GM19043 (cell line): Measurements from ENCODE around the gene PARVB.

Source experiments
- ATAC-seq: cut with Tn5 transposase; IDR thresholded peaks from one replicate; pipeline ENCODE4 v1.9.1; 2021; ENCODE audit warnings: low read depth; ENCODE audit not compliant: unreplicated experiment

The PARVB gene

GRCh38 chr22:44192816-44193534, 168.9 kb downstream of the PARVB start:
- ATAC-seq = no peak

- ATAC-seq = no peak
These were observed 169.4 kb downstream of the PARVB start for GRCh38 chr22:44193535-44193891.

DNA sequence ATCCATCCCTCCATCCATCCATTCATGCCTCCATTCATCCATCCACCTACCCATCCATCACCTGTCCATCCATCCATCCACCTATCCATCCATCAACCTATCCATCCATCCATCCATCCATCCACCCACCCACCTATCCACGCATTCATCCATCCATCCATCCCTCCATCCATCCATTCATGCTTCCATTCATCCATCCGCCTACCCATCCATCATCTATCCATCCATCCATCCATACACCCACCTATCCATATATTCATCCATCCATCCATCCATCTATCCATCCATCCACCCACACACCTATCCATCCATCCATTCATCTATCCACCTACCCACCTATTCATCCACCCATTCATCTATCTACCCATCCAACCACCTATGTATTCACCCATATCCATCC, 170.5 kb downstream of the PARVB start:
- no peak for ATAC-seq

- no peak for ATAC-seq
These were observed 171.2 kb downstream of the PARVB start for GRCh38 chr22:44195189-44195871.

DNA sequence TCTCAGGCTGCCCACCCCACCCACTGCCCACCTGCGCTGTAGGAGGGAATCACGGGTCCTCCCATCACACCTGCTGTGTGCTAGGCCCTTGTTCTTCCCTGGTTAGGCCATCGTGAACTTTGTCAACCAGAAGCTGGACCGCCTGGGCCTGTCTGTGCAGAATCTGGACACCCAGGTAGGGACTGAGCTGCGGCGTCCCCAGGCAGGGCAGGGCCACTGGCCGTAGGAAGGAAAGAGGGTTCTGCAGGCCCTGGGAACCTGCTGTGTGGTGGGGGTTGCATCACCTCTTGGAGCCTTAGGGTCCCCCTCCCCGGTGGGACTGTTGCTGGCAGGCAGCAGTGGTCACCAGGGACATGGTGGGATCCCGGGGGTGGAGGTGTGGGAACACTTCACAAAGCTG, 172.1 kb downstream of the PARVB start:
- no peak for ATAC-seq

GRCh38 chr22:44196731-44197131, 172.6 kb downstream of the PARVB start:
- no peak for ATAC-seq

- ATAC-seq = no peak
These were observed 173.2 kb downstream of the PARVB start for GRCh38 chr22:44197271-44197670.

DNA sequence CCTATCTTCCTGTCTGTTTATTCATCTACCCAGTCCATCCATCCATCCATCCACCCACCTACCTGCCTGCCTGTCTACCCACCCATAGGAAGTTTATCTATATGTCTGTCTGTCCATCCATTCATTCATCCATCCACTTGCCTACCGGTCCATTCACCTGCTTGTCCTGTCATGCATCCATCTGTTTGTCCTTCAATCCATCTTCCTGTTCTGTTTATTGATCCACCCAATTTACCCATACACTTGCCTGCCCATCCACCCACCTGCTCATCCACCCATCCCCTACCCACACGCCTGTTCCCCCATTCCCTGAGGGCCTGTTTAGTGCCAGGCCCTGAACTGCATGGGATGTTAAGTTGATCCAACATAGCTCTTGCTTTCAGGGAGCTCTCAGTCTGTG, 175.1 kb downstream of the PARVB start:
- no peak for ATAC-seq

DNA sequence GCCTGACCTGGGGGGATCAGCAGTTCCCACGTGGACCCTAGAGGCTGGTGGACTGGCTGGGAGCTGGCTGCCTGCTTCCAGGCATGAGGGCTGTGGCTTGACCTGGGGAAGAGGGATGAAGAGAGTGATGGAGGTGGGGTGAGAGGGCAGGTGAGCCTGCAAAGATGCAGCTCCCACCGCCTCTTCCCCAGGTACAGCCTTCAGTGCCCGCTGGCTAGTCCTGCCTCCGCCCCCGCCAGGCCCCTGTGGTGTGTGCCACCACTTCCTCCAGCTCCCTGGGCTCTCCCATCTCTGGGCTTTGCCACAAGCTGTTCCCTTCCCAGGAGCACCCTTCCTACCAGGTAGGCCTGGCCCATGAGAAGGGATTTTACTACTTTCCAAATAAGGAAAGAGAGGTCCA, 175.8 kb downstream of the PARVB start:
- ATAC-seq = no peak

- no peak for ATAC-seq
These were observed 176.3 kb downstream of the PARVB start for GRCh38 chr22:44200451-44200850.

DNA sequence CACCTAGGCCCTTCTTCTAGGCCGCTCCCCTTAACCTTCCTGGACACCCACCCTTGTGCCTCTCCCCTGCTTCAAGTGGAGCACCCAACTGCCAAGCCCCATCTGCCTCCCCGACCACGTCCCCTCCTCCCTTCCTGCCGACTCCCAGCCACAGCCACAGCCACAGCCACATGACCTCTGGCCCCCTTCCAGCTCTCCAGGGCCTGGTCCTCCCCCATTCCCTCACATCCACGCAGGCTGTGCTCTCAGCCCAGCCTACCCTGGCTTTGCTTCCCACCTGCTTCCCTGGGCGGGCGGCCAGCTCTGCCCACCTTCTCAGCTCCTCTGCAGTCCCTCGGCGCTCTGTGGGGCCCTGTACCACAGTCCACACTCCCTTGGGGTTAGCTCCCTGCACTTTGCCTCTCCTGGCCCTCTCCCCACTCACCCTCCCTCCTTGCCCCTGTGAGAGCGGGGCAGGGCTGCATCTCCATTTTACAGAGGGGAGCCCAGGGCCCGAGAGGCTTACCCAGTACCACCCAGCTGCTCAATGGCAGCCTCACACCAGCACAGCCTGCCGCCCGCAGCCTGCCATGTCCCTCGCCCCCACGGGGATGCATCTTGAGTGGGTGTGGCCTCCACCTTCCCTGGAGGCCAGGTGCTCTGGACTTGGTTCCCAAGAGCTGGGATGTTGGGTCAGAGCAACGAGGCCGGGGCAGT, 176.9 kb downstream of the PARVB start:
- no peak for ATAC-seq

DNA sequence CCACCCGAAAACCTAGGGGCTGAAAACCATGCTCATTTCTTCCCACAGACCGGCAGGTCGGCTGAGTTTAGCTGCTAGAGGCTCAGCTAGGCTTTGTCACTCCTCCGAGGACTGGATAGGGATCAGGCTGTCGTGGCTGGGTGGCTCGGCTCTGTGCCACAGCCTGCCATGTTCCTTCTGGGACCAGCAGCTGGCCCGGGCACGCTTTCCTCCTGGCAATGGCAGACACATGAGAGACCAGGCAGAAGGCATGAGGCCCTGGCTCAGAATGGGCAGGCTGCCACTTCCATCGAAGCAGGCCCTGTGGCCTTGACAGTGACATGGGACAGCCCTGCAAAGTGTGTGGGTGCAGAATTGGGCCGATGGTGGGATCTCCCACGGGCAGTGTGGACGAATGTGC, 177.6 kb downstream of the PARVB start:
- ATAC-seq = no peak

- ATAC-seq = no peak
These were observed 178.2 kb downstream of the PARVB start for GRCh38 chr22:44202261-44202789.

DNA sequence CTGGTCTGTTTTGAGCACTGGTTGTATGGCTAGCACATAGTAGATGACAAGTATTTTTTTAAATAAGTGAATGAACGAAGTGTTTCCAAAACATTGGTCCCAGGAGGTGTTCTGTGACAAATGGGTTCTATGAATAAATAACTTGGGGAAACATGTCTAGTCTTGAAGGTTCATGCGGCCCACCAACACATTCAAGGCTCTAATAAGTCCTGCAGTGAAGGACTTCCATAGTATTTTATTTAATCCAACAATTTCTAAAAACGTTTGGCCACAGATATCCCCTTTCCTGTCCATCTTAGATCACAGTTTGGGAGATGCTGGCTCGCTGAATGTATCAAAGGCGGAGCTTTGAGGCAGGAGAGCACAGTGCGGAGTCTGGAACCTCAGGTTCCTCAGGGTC, 179.1 kb downstream of the PARVB start:
- ATAC-seq = no peak

- ATAC-seq = no peak
These were observed 180.8 kb downstream of the PARVB start for GRCh38 chr22:44204739-44205515.

DNA sequence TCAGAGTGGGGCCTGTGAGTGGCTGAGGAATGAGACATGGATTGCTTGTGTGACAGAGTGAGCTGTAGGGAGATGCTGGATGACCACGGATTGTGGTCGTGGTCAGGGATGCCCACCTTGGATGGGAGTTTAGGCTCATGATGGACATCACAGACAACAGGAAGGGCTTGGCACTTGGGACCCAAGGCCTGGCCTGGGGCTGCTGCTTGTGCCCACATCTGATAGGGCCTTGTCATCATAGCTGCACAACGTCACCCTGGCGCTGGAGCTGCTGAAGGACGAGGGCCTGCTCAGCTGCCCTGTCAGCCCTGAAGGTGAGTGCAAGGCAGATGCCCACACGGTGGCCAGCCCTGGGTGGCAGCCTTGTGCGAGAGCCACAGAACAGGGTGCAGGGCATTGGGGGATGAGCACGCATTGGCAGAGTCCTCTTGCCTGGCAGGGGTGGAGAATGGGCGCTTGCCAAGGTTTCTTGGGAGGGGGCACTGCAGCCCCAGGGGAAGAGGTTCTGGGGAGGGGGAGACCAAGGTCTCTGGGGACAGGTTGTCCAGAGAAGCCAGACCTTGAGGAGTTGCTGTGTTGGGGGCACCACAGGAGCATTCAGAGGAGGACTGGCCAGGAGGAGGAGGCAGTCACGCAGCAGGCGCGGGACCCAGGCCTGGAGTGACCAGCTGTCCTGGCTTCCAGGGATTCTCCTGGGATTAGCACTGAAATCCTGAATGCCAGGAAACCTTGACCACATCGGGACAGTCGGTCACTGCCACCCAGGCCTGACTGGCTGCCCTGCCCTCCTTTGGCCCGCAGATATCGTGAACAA, 181.6 kb downstream of the PARVB start:
- no peak for ATAC-seq

DNA sequence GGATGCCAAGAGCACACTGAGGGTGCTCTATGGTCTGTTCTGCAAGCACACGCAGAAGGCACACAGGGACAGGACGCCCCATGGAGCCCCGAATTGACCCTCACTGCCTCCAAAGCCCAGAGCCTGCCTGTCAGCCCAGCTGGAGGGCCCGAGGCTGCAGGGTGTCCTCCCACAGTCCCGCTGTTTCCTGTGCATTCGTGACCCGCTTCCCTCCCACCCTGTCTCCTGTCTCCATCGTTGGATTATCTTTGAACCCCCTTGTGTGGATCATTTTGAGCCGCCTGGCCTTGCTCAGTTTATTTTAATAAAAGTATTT, 182.2 kb downstream of the PARVB start:
- ATAC-seq = no peak

DNA sequence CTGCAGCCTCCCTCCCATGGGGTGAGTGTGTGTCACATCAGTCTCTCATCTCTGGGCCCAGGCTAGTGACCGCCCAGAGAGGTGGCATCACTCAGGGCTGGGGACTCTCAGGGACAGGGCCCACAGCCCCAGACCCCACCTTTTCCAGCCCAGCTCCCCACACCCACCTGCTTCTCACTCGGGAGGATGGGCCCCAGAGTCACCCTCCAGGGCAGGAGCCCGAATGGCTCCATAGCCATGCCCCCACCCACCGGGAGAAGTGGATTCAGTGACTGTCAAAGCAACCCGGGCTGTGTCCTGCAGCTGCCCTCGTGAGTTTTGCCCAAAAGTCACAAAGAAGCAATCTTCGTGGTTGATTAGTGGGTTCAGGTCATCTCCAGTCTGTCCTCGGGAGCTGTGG, 182.6 kb downstream of the PARVB start:
- ATAC-seq = no peak

- ATAC-seq = no peak
These were observed 183.3 kb downstream of the PARVB start for GRCh38 chr22:44207173-44207980.

DNA sequence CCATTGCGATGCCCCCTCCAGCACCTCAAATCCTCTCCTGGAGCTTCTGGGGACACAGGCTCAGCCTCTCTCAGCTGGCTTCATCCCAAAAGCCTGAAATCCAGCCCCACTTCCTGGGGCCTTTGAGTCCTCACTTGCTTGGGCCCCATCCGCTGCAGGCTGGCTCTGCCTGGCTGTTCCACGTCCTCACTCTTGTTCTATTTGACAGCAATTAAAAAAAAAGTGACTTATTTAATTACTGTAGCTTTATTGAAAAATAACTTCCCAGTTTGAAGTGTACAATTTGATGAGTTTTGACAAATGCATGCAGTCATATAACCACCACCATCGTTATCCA, 183.8 kb downstream of the PARVB start:
- no peak for ATAC-seq
